ENCODE results near the gene MYH8.

The MYH8 gene

DNA sequence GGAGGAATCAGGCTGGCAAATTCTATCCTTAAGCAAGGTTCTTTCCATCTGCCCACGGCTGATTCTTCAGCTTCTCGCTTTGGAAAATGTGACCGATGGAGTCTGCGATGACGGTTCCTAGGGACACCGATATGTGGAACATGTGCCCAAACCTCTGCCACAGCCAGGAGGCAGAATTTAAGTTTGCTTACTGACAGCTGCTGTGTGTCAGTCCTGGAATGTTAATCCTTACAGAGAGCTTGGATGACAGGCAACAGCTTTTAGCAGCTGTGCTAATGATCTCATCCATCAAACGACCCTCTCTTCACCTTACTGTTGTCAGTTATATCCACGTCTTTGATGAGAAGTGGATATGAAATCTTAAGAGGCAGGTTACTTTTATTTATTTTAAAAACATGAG, 37.6 kb downstream of the MYH8 start:
- no peak overlapping the region for H3K27ac ChIP-seq
- TF ChIP-seq CTCF (conservative IDR thresholded peaks at IDR 0.05): no peak

GRCh38 chr17:10380631-10381408, 40.9 kb downstream of the MYH8 start:
- TF ChIP-seq CTCF (conservative IDR thresholded peaks at IDR 0.05): no peak
- H3K27ac ChIP-seq: no peak overlapping the region

GRCh38 chr17:10372906-10373305, 48.8 kb downstream of the MYH8 start, which contains the start of gene MYH13:
MYH13 (minus strand) TSS chr17:10373006; CDS start chr17:10364530, 8,476 bp downstream.
- TF ChIP-seq CTCF (conservative IDR thresholded peaks at IDR 0.05): no peak
- H3K27ac ChIP-seq: no peak within 1 kb of the TSS

DNA sequence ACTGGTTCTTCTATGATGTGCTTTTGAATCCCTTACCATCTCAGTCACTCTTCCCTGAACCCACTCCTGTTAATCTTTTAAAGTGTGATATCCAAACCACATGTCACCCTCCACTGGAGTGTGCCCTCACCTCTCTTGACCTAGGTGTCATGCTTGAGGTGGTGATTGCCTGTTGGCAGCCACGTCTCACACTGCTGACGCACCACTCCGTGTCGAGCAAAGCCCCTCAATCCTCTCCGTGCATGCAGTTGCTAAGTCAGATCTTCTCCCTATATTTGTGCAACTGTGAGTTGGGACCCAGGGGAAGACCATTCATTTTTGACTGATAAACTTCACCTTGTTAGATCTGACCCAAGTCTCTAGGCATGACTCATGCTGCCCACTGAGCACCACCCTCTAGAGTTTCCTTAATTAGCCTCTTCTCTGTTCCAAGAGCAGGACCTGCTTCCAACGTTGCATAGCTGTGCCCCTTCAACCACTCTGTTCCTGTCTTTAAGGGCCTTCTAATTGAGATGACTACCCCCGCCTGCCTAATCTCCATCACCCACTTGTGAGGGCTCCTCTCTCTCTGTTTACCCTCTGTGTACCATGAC, 51.6 kb downstream of the MYH8 start:
- no peak for TF ChIP-seq CTCF (conservative IDR thresholded peaks at IDR 0.05)
- H3K27ac ChIP-seq: no peak overlapping the region

DNA sequence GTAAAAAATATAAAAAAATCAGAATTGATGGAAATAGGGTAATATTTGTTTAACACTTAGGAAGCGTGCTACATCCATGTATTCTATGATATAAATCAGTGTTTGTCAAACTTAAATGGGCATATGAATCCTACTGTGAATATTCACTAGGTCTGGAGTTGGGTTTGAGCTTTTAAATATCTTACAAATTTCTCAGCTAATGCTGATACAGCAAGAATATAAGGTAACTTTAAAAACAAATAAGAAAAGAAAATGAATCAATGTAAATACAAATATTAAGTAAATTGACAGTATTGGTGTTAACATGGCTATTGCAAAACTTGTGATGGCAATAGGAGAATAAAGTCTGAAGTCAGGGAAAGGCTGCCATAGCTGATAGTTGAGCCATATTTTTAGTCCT, 52.5 kb downstream of the MYH8 start:
- TF ChIP-seq CTCF (conservative IDR thresholded peaks at IDR 0.05): no peak
- H3K27ac ChIP-seq: no peak overlapping the region

- H3K27ac ChIP-seq: no peak overlapping the region
- TF ChIP-seq CTCF (conservative IDR thresholded peaks at IDR 0.05): no peak
Measured at GRCh38 chr17:10368561-10368960, 53.2 kb downstream of the MYH8 start.

- no peak overlapping the region for H3K27ac ChIP-seq
- TF ChIP-seq CTCF (conservative IDR thresholded peaks at IDR 0.05): no peak
Measured at GRCh38 chr17:10360578-10360977, 61.2 kb downstream of the MYH8 start.

Measured in VCaP (cell line).